Measurements from ENCODE around the gene CACNA1H.

- TF ChIP-seq CTCF (IDR thresholded peaks at IDR 0.05) (no peak), ZFX (IDR thresholded peaks at IDR 0.05; ENCODE audit: borderline replicate concordance) (no peak)
Measured at GRCh38 chr16:1119766-1120576, 32.9 kb upstream of the CACNA1H start.
